PC-3 (cell line): ENCODE data around the gene MORC3. TPM values are rescaled to one million over a fixed set of nuclear protein-coding genes. Genes with fewer than 3 reads are reported as not detected.
"Not testable (repeated sequence)": the region's sequence is repeated elsewhere in the genome, so short reads cannot be mapped to it uniquely, and the experiment has no call there.

Source experiments
- ATAC-seq: fragments of 200-7000 bp; cut with Tn5 transposase; 2 replicates; pipeline ENCODE4 v1.9.1; 2020; ENCODE audit warnings: mild to moderate bottlenecking, moderate library complexity
- BruUV-seq: library from RNA; stranded (reverse); fragments of 400-500 nt; replicated peaks from 2 replicates; lab custom pipeline; 2021; lab: Mats Ljungman, UMichigan
- CTCF ChIA-PET: fragments of 300-600 bp; sonication (Branson Sonifier 250); formaldehyde crosslinking; loops from one replicate; lab custom pipeline; 2022; ENCODE audit warnings: antibody characterized with exemption; lab: Charles Lee
- POLR2A ChIA-PET: fragments of 300-600 bp; sonication (Branson Sonifier 250); formaldehyde crosslinking; loops from one replicate; lab custom pipeline; 2022; ENCODE audit warnings: antibody characterized with exemption; ENCODE audit not compliant: unreplicated experiment; lab: Charles Lee
- DNase-seq: peaks from one replicate; pipeline ENCODE4 v3.0.0-alpha.2; 2015
- H2AFZ ChIP-seq: fragments of 300-600 bp; sonication (generic); 2 replicates; pipeline ENCODE4 v1.6.0; 2016; ENCODE audit warnings: antibody characterized with exemption, low read length
- H3F3A ChIP-seq: fragments of 300-600 bp; sonication (generic); one replicate; pipeline ENCODE4 v1.6.0; 2017; ENCODE audit warnings: antibody characterized with exemption, low read length, control low read depth, mild to moderate bottlenecking; ENCODE audit not compliant: unreplicated experiment
- H3K27ac ChIP-seq: fragments of 300-600 bp; sonication (generic); 2 replicates; pipeline ENCODE4 v1.5.1; 2016; ENCODE audit warnings: mild to moderate bottlenecking, low read length
- H3K27me3 ChIP-seq: fragments of 300-600 bp; sonication (generic); 2 replicates; pipeline ENCODE4 v1.6.1; 2016; ENCODE audit warnings: low read length, mixed read lengths
- H3K36me3 ChIP-seq: fragments of 300-600 bp; sonication (generic); 2 replicates; pipeline ENCODE4 v1.6.1; 2016; ENCODE audit warnings: low read depth, mixed run types, low read length, mixed read lengths
- H3K4me1 ChIP-seq: fragments of 300-600 bp; sonication (generic); 2 replicates; pipeline ENCODE4 v1.5.1; 2016; ENCODE audit warnings: low read length; ENCODE audit not compliant: insufficient read depth
- H3K4me2 ChIP-seq: fragments of 300-600 bp; sonication (generic); 2 replicates; pipeline ENCODE4 v1.6.0; 2016; ENCODE audit warnings: low read length
- H3K4me3 ChIP-seq: fragments of 300-600 bp; sonication (generic); 2 replicates; pipeline ENCODE4 v1.5.1; 2016; ENCODE audit warnings: mild to moderate bottlenecking, low read length, mixed read lengths
- H3K79me2 ChIP-seq: fragments of 300-600 bp; sonication (generic); 2 replicates; pipeline ENCODE4 v1.6.1; 2017; ENCODE audit warnings: low read length, mixed read lengths
- H3K9ac ChIP-seq: fragments of 300-600 bp; sonication (generic); 2 replicates; pipeline ENCODE4 v1.6.0; 2016; ENCODE audit warnings: mild to moderate bottlenecking, low read length
- H3K9me2 ChIP-seq: fragments of 300-600 bp; sonication (generic); replicated peaks from 2 replicates; pipeline ENCODE4 v1.6.1; 2016; ENCODE audit warnings: mixed run types, low read length, mixed read lengths
- H3K9me3 ChIP-seq: fragments of 300-600 bp; sonication (generic); 2 replicates; pipeline ENCODE4 v1.6.1; 2016; ENCODE audit warnings: low read length, mixed read lengths
- H4K20me1 ChIP-seq: fragments of 300-600 bp; sonication (generic); 2 replicates; pipeline ENCODE4 v1.6.1; 2016; ENCODE audit warnings: low read length, mixed read lengths
- EZH2 ChIP-seq: fragments of 300-600 bp; sonication (generic); IDR thresholded peaks from one replicate; pipeline ENCODE4 v1.6.1; 2017; ENCODE audit warnings: antibody characterized with exemption, mild to moderate bottlenecking, low read length; ENCODE audit not compliant: unreplicated experiment
- EZH2phosphoT487 ChIP-seq: fragments of 300-600 bp; sonication (generic); IDR thresholded peaks from 2 replicates; pipeline ENCODE4 v1.6.1; 2018; ENCODE audit warnings: mild to moderate bottlenecking, antibody characterized with exemption, low read length, borderline replicate concordance
- intact Hi-C: fragments of 100-400 bp; cut with micrococcal nuclease; formaldehyde crosslinking; loops from 2 replicates; pipeline ENCODE4 v1.9.0; 2023
- total RNA-seq: library from RNA; depleted of rRNA; stranded (reverse); fragments of >200 nt; gene quantifications from 2 replicates; pipeline ENCODE4 v1.2.3, GENCODE V29; 2014
- TF ChIP-seq, protein P1 (sequence below): fragments of 300-600 bp; sonication (generic); conservative IDR thresholded peaks from 2 replicates; pipeline ENCODE4 v1.5.1; 2017; ENCODE audit warnings: antibody characterized with exemption, low read depth, mild to moderate bottlenecking, low read length

The MORC3 gene
- total RNA-seq, 1 experiment from 2014 or later, result 23.0 TPM

DNA sequence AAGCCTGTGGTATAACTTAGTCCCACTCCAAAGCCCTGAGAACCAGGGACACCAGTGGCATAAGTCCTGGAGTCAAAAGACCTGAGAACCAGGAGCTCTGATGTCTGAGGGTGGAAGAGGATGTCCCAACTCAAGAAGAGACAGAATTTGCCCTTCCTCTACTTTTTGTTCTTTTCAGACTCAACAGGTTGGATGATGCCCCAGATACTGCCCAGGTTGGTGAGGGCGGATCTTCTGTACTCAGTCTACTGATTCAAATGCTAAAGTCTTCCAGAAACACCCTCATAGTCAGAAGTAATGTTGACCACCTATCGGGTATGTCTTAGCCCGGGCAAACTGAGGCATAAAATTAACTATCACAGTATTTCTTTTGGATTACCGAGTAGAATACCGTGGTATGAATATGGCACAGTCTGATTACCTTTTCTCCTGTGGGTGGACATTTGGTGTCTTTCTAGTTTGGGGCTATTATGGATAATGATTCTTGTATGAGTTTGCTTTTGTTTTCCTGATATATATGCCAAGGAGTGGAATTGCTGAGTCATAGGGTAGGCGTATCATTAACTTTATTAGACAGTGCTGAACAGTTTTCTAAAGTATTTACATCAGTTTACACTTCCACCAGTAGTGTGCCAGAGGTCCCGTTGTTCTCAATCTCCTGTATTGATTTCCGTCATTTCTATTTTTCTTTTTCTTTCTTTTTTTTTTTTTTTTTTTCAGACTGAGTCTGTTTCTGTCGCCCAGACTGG is 62.0 kb downstream of the MORC3 start:
- no peaks in the 10 kb centered on the region for H3K27me3 ChIP-seq
- BruUV-seq, result TSS peak; percentile 65
- ChIA-PET CTCF (no interaction called here), POLR2A (no interaction called here)
- H3F3A ChIP-seq, result peaks cover 6% of the 10 kb centered on the region
- H3K79me2 ChIP-seq, result peaks cover 10% of the 10 kb centered on the region
- H3K9ac ChIP-seq, result no peak overlapping the region
- H3K4me1 ChIP-seq, result peaks cover 15% of the 10 kb centered on the region
- TF ChIP-seq, protein P1, sequence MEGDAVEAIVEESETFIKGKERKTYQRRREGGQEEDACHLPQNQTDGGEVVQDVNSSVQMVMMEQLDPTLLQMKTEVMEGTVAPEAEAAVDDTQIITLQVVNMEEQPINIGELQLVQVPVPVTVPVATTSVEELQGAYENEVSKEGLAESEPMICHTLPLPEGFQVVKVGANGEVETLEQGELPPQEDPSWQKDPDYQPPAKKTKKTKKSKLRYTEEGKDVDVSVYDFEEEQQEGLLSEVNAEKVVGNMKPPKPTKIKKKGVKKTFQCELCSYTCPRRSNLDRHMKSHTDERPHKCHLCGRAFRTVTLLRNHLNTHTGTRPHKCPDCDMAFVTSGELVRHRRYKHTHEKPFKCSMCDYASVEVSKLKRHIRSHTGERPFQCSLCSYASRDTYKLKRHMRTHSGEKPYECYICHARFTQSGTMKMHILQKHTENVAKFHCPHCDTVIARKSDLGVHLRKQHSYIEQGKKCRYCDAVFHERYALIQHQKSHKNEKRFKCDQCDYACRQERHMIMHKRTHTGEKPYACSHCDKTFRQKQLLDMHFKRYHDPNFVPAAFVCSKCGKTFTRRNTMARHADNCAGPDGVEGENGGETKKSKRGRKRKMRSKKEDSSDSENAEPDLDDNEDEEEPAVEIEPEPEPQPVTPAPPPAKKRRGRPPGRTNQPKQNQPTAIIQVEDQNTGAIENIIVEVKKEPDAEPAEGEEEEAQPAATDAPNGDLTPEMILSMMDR, result no peak
- TF ChIP-seq EZH2phosphoT487 (no peak), EZH2 (no peak)
- peak; percentile 59 for DNase-seq
- H3K4me2 ChIP-seq, result no peak overlapping the region; the same call in 1 of the 2 replicates
- no peaks in the 10 kb centered on the region for H3K9me2 ChIP-seq
- peak; percentile 5 for ATAC-seq
- peak overlapping the region; percentile 24; the same call in 1 of the 2 replicates for H3K27ac ChIP-seq
- H3K4me3 ChIP-seq, result no peak overlapping the region
- no peaks in the 10 kb centered on the region for H3K9me3 ChIP-seq
- H4K20me1 ChIP-seq, result no peaks in the 10 kb centered on the region
- H3K36me3 ChIP-seq, result peaks cover 9% of the 10 kb centered on the region
- H2AFZ ChIP-seq, result no peak overlapping the region
- intact Hi-C loops, result no loop called here

DNA sequence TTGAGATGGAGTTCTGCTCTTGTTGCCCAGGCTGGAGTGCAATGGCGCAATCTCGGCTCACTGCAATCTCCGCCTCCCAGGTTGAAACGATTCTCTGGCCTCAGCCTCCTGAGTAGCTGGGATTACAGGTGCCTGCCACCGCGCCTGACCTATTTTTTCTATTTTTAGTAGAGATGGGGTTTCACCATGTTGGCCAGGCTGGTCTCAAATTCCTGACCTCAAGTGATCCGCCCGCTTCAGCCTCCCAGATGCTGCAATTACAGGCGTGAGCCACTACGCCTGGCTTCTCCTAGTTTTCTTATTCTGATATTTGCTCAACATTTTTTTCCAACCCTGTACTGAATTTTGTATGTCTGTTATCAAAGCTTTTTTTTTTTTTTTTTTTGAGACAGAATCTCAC is 62.7 kb downstream of the MORC3 start:
- H3K9ac ChIP-seq, H3F3A ChIP-seq, H2AFZ ChIP-seq, BruUV-seq, H4K20me1 ChIP-seq, CTCF ChIA-PET, POLR2A ChIA-PET, H3K9me2 ChIP-seq, H3K27me3 ChIP-seq, H3K36me3 ChIP-seq, intact Hi-C loops, H3K27ac ChIP-seq, H3K9me3 ChIP-seq, H3K4me2 ChIP-seq, DNase-seq, H3K4me3 ChIP-seq, ATAC-seq: not testable (repeated sequence)
- Histone ChIP-seq H3K79me2 (peaks cover 10% of the 10 kb centered on the region), H3K4me1 (peaks cover 15% of the 10 kb centered on the region)

DNA sequence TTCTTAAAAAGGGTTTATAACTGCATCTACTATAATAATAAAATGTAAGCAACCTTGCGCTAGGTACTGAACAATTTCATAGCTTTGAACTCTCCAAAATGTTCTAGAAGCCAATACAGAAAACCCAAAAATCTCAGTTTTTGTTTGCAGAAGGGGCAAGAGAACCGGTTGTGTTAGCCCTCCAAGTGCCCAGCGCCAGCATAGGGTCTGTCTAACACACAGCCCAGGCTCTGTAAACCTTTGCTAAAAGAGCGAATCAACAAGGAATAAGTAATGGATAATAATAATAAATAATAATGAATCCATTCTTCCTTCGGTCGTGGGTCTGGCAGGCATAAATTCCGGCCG is 64.9 kb downstream of the MORC3 start:
- Histone ChIP-seq H3F3A (peaks cover 6% of the 10 kb centered on the region), H4K20me1 (no peaks in the 10 kb centered on the region), H3K79me2 (peaks cover 16% of the 10 kb centered on the region), H3K9me2 (no peaks in the 10 kb centered on the region), H3K36me3 (no peaks in the 10 kb centered on the region), H3K4me2 (peak overlapping the region; percentile 87; the same call in 1 of the 2 replicates), H3K9ac (no peak overlapping the region), H3K4me1 (peaks cover 15% of the 10 kb centered on the region), H3K4me3 (peak overlapping the region; percentile 94; the same call in 1 of the 2 replicates), H3K27ac (no peak overlapping the region), H2AFZ (peak overlapping the region; percentile 84), H3K27me3 (no peaks in the 10 kb centered on the region), H3K9me3 (no peaks in the 10 kb centered on the region)
- POLR2A ChIA-PET, result interaction anchor here (0.6 kb wide), 1 partner anchor 183 kb away, joined by 4 read pairs; no protein-coding TSS in a partner anchor
- intact Hi-C loops, result no loop called here
- ATAC-seq, result no peak; the same call in 1 of the 2 replicates
- CTCF ChIA-PET, result interaction anchor here (0.6 kb wide), 1 partner anchor 124 kb away, joined by 3 read pairs; no protein-coding TSS in a partner anchor
- BruUV-seq, result no TSS peak
- DNase-seq, result no peak
- no peak for TF ChIP-seq EZH2
- no peak for TF ChIP-seq EZH2phosphoT487
- TF ChIP-seq, protein P1, result no peak
